H1 (cell line): Measurements from ENCODE around the gene ZNF660. TPM values are rescaled to one million over a fixed set of nuclear protein-coding genes. Genes with fewer than 3 reads are reported as not detected.

Experiments
- ASH2L ChIP-seq: fragments of 200-600, 300-600 bp; sonication (generic); IDR thresholded peaks from one replicate; pipeline ENCODE4 v1.7.1; 2017; ENCODE audit warnings: low read length
- BACH1 ChIP-seq: IDR thresholded peaks from 2 replicates; pipeline ENCODE4 v1.6.1; 2012; ENCODE audit warnings: low read length, improper control_type of control experiment
- BCL11A ChIP-seq, 2 experiments: IDR thresholded peaks; one replicate each; pipeline ENCODE4 v1.6.1; 2011; ENCODE audit warnings: low read depth in 2 of 2, low read length in 2 of 2, mild to moderate bottlenecking in 2 of 2
- CEBPB ChIP-seq: IDR thresholded peaks from 2 replicates; pipeline ENCODE4 v1.6.1; 2012; ENCODE audit warnings: low read depth, low read length
- GTF2F1 ChIP-seq: IDR thresholded peaks from 2 replicates; pipeline ENCODE4 v1.6.1; 2012; ENCODE audit warnings: low read depth, low read length, improper control_type of control experiment, borderline replicate concordance
- HDAC2 ChIP-seq, 2 experiments: fragments of 300-600 bp in 1 of 2; sonication (generic) in 1 of 2; IDR thresholded peaks; 2 replicates each; pipeline ENCODE4 v1.6.1; 2011 to 2012; ENCODE audit warnings: low read depth in 2 of 2, low read length in 2 of 2, mild to moderate bottlenecking in 2 of 2, moderate library complexity in 2 of 2, borderline replicate concordance in 1 of 2, inconsistent platforms in 1 of 2
- JUN ChIP-seq: IDR thresholded peaks from 2 replicates; pipeline ENCODE4 v1.6.1; 2011; ENCODE audit warnings: low read depth, mild to moderate bottlenecking, improper control_type of control experiment, low read length
- JUND ChIP-seq: IDR thresholded peaks from 2 replicates; pipeline ENCODE4 v1.6.1; 2011; ENCODE audit warnings: mild to moderate bottlenecking, improper control_type of control experiment, low read length
- POLR2A ChIP-seq, 2 experiments: IDR thresholded peaks; 1 replicate in 1 of 2; 2 replicates in 1 of 2; pipeline ENCODE4 v1.6.1; 2011; ENCODE audit warnings: low read depth in 2 of 2, low read length in 2 of 2, mild to moderate bottlenecking in 2 of 2; ENCODE audit errors: control extremely low read depth in 1 of 2
- POU5F1 ChIP-seq: IDR thresholded peaks from 2 replicates; pipeline ENCODE4 v1.6.1; 2011; ENCODE audit warnings: low read depth, mild to moderate bottlenecking, low read length, moderate library complexity
- RBBP5 ChIP-seq: IDR thresholded peaks from 2 replicates; pipeline ENCODE4 v1.7.1; 2012; ENCODE audit warnings: low read depth, mild to moderate bottlenecking, inconsistent platforms, low read length, moderate library complexity, borderline replicate concordance
- SAP30 ChIP-seq: fragments of 300-600 bp; sonication (generic); IDR thresholded peaks from 2 replicates; pipeline ENCODE4 v1.7.1; 2012; ENCODE audit warnings: low read length, moderate library complexity, mild to moderate bottlenecking, inconsistent platforms; ENCODE audit not compliant: insufficient read depth, insufficient replicate concordance
- YY1 ChIP-seq: IDR thresholded peaks from 2 replicates; pipeline ENCODE4 v1.6.1; 2011; ENCODE audit warnings: low read depth, mild to moderate bottlenecking, low read length
- polyA plus RNA-seq, 7 experiments: library from polyadenylated mRNA; depleted of rRNA in 3 of 7; stranded (reverse) in 5 of 7; unstranded in 2 of 7; fragments of >200 nt in 5 of 7; fragments of 200-250 nt in 2 of 7; gene quantifications; 1 replicate in 5 of 7; 2 replicates in 1 of 7; 4 replicates in 1 of 7; pipeline versions ENCODE4 v1.2.1 to v1.2.3, GENCODE V29; 2011 to 2013; ENCODE audit warnings: missing spikeins in 2 of 7, mixed read lengths in 2 of 7
- total RNA-seq: library from RNA; stranded (reverse); fragmentation: NEBNext Ultra II Directional; extraction: Animal tissue kit (Norgen Biotek cat#: 25700); gene quantifications from 2 replicates; pipeline ENCODE4 v1.2.1, GENCODE V29; 2021
- TF ChIP-seq, protein P1 (sequence below): IDR thresholded peaks from 2 replicates; pipeline ENCODE4 v1.6.1; 2011; ENCODE audit warnings: low read length, improper control_type of control experiment

Gene ZNF660
- total and polyA plus RNA-seq, 2 of the 8 experiments (the other 6 are each of a cell fraction or from before 2014, with no cell fraction given) = 3.1 to 13.0 TPM

DNA sequence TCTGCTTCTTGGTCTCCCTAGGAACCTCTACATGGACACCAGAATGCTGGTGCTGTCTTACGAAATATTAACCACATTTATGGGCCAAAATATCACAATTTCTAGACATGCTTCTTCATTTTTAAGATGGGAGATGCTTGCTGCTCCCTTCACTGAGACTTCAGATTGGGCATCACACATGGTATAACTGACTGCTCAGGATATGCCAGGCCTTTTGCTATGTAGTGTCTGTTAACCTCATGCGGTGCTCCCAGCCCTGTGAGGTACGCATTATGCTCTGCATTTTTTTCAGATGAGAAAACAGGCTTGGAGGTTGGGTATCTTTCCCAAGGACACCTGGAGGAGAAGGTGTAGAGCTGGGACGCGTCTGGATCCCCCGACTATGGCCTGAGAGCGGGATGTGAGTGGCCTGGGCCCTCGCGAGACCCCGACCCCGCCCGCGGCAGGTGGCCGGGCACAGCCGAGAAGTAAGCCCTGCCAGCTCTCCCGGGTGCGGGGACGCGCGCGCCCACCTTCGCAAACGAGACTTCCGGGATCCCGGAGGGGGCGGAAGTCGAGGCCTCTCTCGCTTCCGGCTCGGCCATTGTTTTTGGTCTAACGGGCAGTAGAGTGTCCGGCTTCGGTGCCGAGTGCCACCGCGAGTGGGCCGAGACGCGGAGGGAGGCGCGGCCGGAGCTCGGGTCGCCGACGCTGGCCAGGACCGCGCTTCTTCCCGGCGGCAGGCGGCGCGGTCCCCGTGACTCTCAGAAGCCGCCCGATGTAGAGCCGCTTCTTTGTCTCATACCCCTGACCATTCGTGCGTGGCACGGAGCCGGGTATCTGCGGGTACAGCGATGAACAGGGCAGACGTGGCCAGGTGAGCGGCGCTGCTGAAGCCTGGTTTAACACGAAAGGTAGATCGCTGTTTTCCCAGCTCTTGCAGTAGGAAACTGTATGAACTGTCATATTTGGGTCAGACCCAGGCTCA, 29.9 kb upstream of the ZNF660 start, which contains the start of gene ZKSCAN7 (continued):
- TF ChIP-seq BCL11A (IDR thresholded peaks at IDR 0.05; ENCODE audit: low read depth in 2 of 2, low read length in 2 of 2) (no peak), GTF2F1 (no peak), BACH1 (peak; percentile 33; the same call in 1 of the 2 replicates), HDAC2 (IDR thresholded peaks at IDR 0.05; ENCODE audit: borderline replicate concordance in 1 of 2, low read depth in 2 of 2, low read length in 2 of 2) (no peak; a peak in 1 of 4 replicates), JUN (no peak), SAP30 (no peak), POU5F1 (no peak), YY1 (peak; percentile 89), JUND (no peak), POLR2A (IDR thresholded peaks at IDR 0.05; ENCODE audit: control extremely low read depth in 1 of 2, low read depth in 2 of 2, low read length in 2 of 2) (peak; percentile 49 to 74; a peak in 2 of 3 replicates), ASH2L (peak; percentile 52), RBBP5 (no peak), CEBPB (no peak)
- TF ChIP-seq, protein P1, sequence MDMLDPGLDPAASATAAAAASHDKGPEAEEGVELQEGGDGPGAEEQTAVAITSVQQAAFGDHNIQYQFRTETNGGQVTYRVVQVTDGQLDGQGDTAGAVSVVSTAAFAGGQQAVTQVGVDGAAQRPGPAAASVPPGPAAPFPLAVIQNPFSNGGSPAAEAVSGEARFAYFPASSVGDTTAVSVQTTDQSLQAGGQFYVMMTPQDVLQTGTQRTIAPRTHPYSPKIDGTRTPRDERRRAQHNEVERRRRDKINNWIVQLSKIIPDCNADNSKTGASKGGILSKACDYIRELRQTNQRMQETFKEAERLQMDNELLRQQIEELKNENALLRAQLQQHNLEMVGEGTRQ = no peak
- TF ChIP-seq, all 59 proteins: peak for 17
